HS-27A (cell line): ENCODE data around the gene CPT2.

ENCODE experiments used
- DNase-seq: peaks from one replicate; pipeline ENCODE4 v3.0.0-alpha.2; 2012; ENCODE audit warnings: low read depth, missing footprints

Gene CPT2

DNA sequence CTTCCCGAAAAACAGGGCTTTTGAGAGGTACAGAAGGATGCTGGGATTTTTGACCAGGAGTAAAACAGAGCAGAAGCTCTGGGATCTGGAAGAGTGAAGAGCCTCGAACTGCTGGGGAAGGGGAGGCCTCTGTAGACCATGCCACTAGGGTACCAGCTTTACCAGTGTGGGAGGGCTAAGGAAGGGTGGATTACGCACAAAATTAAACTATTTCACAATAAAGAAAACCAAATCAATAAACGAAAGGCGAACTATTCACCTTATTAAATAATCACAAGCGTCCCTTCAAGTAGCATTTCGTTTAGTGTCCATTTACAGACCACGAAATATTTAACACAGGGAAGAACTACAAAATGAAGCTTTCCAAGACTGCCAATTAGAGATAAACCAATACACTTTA lies 23.1 kb downstream of the CPT2 start:
- DNase-seq = no peak

DNA sequence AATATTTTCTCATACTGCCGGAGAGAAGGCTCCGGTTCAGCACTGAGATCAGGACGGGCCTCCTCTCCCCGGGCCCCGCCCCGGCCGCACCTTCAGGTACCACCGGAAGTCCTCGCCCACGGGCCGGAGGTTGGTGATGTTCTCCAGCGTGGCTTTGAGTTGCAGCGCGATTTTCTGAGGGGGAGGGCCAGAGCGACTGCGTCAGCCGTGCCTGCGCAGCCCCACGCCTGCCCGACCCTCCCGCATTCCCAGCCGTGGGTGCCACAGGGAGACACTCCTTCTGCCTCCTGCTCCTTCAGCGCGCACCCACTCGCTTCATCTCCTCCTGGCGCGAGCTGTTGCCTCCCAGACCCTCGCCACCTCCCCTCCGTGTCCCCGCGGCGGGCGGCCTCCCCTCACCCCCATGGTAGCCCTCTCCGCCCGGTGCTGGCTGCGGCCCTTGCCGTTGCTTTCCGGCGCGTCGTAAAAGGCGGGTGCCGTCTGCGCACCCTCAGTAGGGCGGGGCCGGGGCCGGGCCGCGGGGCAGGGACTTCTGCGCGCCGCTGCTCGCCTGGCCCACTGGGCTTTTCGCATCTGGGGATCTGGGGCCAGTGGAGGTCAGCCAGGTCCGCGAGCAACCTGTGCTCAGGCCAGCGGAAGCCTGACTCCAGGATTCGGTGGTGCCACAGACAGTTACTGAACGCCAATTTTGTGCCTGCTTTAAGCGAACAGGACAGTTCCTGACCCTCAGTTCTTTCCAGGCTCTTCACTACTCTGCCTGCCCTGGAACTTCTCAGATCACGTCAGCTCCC lies 23.7 kb downstream of the CPT2 start, which contains the start of gene CZIB:
CZIB (minus strand) TSS at position 464 of the 791 bp plus-strand sequence; CDS start at position 405, 59 bp downstream.
- peak; percentile 84 for DNase-seq

DNA sequence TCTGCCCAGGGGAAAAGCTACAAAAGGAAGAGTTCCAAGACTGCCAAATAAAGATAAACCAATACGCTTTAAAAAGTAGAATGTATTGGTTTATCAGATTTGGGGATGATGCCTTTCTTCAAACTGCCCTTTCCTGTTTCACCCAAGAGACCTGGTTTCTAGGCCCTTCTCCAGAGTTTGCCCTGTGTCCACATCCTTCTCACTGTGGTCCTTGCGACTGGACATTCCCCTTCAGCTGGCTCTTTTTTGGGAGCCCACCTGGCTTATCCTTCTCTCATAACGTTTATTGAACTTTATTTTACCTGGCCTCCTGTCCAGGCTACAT lies 24.3 kb downstream of the CPT2 start:
- DNase-seq = no peak

DNA sequence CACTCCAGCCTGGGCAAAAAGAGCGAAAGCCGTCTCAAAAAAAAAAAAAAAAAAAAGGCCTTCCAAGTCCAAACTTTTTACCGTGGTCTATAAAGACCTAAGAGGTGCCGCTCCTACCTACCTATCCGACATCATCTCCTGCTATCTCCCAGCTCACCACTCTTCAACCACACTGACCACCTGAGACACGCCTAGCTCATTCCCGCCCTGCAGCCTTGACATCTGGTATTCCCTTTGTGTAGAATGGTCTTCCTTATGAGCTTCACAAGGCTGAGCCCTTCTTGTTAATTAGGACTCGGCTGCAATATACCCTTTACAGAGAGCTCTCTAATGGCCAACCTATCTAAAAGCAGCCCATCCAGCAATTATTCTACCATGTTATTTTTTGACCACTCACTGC lies 41.0 kb downstream of the CPT2 start:
- DNase-seq = no peak

DNA sequence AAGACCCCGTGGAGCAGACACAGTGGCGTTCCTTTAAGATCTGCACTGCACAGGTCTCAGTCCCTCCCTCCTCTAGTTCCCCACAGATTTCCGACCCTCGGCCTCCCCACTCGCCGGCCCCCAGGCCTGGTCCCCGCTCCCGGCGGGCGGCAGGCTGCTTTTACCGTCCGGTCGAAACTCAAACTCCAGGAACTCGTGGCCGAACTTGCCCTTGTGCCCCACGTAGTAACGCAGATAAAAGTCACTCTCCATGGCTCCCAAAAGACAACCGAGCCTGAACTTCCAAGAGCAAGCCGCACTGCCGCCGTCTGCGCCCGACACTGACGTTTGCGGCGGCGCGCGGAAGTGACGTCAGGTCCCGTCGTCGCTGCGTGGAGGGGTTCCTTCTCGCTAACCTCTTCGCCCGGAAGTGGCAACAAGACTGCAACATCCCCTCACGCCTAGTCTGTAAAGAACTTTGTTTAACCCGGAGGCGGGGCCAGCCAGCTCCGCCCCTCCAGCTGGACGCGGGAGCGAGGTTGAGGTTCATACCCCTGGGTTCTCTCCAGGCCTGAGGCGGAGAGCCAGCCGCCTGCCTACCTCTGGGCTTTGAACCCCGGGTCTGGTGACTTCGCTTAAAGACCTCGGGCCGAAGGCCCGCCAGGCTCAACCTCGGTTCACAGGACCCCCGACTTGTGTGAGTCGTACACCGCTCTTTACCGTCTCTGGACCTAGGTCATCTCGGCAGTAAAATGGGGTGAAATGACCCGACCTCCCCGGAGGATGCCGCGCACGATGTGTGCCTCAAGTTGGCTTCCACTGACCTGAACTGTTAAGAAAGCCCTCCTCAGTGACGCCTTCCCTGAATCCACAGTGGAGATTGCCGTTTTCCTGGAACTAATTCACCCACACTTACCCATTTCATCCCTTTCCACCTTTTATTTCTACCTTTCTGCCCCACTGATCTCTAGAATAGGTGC lies 41.9 kb downstream of the CPT2 start, which contains the start of gene MAGOH:
MAGOH (minus strand) TSS at position 322 of the 959 bp plus-strand sequence; CDS start at position 252, 70 bp downstream.
- peak; percentile 89 for DNase-seq

DNA sequence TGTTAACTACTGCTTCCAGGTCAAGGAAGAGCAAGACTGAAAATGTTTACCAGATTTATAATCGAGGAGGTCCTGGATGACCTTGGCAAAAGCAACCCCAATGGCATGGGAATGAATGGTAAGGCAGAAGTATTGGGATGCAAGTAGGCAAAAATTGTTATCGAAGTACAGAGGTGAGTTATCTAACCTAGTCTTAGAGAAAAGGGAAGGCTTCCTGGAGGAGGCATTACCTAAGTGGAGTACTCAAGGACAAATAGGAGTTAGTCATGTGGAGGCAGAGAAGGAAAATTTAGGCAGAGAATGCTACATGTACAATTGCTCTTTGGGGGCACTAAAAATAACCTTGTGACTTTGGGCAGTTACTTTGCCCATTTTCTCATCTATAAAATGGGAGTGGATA lies 45.2 kb downstream of the CPT2 start:
- no peak for DNase-seq

DNA sequence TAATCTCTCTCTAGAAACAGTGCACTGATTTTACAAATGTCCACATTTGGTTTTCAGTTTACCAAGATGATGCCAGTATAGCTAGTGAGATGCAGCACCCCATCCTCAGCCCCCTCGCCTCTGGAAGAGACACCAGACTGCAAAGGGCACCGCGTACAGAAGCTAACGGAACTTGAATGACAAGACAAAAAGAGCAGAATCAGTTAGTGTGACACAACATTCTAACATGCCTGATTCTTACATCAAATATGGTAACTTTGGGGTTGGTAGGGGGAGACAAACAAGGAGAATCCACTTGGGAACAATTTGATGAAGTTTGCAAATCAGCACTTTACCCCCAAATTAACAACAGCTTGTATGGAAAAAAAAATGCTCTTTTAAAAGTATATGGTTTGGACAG lies 45.8 kb downstream of the CPT2 start:
- no peak for DNase-seq

DNA sequence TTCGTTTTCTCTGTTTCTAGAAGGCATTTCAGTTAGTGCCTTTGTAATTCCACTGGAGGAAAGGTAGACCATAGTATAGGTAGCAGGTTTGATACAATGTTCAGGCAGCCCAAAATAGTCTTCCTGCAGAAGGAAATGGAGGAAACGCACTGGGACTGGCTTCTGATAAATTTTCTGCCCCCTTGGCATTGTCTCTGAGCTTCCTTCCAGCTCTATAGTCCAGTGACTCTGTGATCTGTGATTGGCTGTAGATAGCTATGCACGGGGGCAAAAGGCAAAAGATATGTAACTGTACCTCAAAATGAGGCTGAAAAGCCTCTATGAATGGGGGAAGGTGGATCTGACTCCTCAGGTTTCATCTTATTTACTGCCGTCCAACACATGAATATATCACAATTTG lies 47.5 kb downstream of the CPT2 start:
- no peak for DNase-seq

DNA sequence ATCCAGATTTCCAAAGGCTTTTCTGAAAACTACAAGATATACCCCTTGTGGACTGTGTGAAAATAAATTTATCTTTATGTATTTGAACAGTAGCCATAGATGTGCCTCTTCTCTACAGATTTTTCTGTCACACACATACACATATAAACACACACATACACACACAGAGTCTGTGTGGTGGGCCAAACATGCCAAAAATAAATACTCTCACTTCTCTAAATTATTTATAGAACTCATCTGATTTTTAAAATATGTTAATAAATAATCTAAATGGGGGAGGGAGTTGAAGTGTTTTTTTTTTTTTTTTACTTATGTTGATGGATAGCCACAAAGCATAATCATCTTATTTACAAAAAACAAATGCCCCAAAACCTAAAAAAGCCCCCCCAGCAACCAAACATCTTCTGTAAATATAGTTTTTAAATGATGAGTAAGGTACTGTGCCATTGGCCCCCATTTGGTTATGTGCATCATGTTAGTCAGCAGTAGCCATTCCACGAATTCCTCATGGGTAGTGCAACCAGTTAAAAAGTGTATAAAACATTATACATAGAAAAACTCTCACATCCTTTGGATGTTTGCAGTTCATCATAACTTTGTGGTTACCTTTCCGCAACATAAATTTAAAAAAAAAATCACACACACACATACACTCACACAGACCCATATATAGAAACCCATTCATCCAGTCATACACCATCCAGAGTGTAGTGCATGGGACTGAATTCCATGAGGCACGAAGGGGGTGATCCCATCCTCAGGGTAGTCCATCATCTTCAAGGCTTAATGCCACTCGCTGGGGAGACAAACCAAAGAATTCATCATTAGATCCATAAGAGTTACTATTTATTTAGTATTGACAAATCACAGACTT lies 49.9 kb downstream of the CPT2 start:
- DNase-seq = peak; percentile 92

DNA sequence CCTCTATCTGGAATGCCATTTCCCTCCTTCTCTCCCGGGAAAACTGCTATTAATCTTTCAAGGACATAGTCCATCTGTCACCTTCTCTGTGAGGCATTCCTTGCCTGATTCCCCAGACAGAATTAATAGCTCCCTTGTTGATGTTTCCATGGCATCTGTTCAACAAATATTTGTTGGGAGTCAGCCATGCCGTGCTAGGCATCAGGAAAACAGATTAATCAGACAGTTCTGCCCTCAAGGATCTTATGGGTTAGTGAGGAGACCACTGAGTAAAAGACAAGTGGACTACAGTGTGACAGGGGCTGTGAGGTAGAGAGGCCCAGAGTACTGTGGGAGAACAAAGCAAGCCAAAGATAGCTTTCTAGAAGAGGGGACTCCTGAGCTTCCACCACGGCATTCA lies 53.1 kb downstream of the CPT2 start:
- no peak for DNase-seq

DNA sequence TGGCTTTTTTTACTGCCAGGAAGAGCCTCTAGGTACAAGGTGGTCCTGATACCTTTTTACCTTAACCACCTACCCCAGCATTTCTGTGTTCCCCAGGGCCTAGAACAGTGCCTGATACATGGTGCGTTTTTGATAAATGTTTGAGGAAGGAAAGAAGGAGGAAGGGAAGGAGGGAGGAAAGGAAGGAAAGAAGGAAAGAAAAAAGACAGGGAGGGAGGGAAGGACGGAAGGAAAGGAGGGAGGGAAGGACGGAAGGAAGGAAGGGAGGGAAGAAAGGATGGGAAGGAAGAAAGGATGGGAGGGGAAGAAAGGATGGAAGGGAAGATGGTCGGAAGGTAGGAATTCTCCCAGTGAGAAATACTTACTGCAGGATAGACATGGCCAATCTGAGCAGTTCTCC lies 53.7 kb downstream of the CPT2 start:
- DNase-seq = no peak

DNA sequence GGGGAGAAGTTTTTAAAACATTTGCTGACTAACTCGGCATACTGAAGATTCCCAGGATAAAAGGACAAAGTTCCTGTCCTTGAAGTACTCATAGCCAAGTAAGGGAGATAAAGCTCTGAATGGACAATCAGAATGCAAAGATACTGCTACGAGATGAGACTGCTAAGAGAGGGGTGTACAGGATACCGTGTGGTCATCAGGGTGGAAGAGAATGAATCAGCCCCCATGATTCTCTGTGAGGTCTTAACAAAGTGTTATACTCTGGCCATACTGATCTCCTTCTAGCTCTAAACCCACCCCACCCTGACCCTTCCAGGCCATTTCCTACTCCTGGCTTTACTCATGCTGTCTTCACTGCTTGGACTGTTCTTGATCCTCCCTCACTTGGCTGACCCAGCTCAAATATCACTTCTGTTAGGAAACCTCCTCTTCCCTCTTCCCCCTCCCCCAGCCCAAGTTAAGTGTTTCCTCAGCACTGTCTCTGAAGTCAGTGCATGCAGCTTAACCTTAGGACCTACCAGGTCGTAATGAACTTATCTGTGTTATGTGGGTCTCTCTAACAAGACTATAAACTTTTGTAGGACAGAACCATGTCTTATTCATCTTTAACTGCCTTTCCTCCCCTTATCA lies 57.5 kb downstream of the CPT2 start:
- DNase-seq = no peak

DNA sequence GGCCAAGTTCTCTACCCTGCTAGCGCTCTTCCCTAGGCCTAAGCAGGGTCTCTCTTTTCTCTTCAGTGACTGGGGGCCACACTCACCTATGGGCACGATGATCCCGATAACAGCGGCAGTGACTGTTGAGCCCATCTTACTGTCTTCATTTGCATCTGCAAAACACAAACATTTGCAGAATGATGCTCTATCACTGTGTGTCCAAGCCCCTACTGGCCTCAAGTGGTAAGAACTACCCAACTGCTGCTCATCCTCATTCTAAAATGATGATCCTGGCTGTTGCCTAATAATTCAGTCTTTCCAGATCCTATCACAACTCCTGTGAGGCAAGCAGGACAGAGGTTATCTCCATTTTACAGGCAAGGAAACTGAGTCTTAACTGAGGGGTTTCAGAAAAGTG lies 58.4 kb downstream of the CPT2 start:
- no peak for DNase-seq

DNA sequence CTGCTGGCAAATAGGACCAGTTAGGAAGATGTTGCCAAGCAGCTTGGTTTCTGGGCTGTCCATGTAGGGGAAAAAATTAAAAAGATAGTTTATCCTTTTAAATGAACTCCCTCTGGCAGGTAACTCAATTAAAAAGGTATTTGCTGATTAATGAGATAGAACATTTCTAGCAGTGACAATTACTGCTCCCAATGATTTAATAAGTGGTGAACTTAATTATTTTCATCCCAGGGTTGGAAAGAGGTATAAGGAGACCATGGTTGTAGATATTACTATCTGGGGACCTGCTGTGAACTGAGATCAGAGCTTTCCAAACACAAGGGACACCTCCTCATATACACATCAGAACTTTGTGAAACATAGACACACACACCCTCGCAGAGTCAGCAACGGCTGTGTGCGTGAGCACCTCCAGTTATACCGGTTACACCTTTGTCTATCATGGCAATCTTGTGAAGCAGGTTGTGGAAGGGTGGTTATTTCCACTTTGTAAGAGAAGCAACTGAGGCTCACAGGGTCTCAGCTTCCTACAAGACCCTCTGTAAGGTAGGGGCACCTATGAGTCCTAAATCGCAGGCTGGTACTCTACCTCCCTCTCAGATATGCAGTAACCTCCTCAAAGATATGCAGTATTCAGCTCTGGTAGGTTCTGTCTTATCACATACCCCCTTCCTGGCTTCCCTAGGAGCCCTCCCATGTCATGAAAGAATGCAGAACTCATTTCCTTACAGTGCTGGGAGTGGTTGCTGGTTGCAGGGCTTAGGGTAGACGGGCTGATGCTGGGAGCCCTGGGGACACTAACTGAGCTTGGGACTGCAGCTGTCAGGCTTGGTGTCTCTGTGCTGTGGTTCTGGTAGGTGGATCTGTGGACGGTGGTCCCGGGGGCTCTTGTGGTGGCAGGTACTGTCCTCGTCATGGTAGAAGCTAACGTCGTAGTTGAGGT lies 60.2 kb downstream of the CPT2 start:
- DNase-seq = no peak

DNA sequence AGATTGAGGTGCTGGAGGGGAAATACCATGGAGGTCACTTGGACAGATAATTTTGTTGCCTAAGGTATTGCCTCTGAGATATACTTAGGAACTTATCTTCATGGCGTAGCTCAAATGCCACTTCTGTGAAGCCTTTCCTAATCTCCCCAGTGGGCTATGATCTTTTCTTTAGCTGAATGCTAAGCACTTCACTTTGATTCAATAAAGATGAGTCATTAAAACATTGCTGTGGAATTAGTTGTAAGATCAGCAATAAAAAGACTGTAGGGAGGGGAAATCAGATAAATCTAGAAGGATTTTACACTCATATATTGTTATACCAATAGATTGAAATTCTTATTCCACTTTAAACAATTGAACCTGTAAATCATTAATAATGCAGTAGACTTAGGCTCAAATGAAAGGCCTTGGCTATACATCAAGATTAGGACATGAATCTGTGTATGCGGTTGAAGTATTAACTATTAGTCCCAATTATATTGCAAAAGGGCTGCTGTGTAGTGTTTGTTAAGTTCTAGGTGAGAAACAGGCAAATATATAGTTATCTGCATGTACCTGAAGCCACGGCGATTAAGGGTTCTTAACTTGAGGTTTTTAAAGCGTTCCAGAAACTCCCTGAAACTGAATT lies 60.9 kb downstream of the CPT2 start:
- no peak for DNase-seq

DNA sequence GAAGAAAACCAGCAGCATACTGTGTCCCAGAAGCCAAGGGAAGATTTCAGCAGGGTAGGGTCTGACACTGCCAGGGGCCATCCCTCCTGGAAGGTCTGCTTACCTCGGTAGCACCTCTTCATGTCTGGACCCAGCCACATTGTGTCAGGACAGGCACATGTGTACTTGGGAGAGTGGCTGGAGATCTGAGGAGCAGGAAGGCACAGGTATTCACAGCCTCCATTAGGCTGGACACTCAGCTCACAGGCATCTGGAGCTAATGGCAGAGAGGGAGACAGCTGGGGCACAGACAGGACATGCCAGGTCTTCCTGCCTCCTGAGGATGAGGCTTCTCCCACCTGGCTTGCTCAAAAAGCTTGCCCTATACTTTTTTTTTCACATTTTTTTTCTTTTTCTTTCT lies 61.6 kb downstream of the CPT2 start:
- no peak for DNase-seq

DNA sequence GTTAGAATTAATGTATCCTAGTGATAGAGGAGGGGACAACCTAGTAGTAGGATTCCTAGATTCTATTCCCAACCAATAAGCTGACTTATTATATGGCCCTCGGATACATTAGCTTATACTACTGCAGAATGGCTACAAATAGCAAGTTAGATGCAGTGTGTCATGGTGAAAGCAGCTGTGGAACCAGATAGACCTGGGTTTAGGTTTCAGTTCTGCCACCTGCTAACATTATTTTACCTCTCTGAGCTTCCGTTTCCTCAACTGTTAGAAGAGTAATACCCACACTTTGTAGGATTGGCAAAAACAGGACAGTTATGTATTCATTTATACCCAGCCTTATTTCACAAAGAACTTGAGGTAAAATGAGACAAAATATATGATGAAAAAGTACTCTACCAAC lies 63.3 kb downstream of the CPT2 start:
- DNase-seq = no peak

DNA sequence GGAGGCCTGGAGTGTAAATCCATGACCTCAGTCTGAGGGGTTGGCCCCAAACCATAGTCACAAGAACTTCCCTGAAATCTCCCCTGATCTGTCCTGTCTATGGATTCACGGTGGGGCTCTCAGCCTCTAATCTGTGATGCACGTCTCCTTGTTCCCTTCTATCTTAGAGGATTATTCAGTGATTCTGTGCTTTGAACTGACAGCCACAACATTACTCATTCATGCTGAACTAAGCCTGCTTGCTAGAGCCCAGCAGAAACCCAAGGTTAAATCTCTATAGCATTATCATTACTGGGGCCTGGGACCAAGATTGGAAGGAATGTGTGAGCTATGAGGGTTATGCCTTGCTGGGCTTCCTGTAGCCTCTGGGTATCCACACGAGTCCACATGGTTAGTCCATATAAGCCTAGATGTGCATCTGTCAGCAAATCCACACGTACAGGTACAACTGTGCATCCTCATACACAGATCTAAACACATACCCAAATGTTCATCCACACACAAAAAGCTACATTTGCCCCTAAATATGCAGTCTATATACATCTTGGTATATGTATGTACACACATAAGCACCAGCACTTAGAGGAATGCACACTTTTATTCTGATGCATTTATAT lies 64.1 kb downstream of the CPT2 start:
- DNase-seq = no peak

DNA sequence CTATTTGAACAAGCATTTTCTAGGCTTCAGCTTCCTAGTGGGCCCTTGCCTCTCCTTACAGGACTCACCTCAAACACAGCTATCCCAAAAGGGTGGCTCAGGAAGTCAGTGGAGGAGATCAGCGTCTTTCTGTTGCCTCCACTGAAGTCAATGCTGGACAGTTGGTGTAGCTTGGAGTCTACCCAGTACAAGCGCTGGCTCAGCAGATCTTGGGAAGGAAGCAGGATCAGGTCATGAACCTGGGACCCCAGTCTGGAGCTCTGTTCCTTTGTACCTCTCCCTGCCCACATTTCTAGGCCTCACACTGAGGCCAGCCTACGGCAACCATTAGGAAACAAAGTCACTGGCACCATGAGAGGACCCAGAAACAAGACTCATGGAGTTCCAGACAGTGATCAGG lies 65.4 kb downstream of the CPT2 start:
- no peak for DNase-seq
